Activated T-cell treated with anti-CD3 and anti-CD28 coated beads for 48 hours (primary cell): ENCODE measurements around the gene PDE12.
"Not testable (repeated sequence)": the region's sequence is repeated elsewhere in the genome, so short reads cannot be mapped to it uniquely, and the experiment has no call there.

Experiments used
- DNase-seq: peaks from one replicate; pipeline ENCODE4 v3.0.0-alpha.2; 2020; ENCODE audit warnings: low read depth

The PDE12 gene

GRCh38 chr3:57583544-57583943, 27.5 kb downstream of the PDE12 start:
- no peak for DNase-seq

DNA sequence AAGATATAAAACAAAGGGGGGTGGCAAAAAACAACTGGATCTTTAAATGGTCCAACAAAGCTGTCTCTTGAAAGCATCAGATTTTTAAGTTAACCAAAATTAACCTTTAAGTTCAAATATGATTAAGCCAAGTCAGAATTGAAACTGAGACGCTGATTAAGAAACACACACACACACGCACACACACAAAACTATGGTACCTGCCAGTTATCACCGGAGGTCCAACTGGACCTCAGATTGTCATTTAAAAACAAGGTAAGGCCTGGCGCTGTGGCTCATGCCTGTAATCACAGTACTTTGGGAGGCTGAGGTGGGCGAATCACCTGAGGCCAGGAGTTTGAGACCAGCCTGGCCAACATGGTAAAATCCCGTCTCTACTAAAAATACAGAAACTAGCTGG, 30.7 kb downstream of the PDE12 start:
- no peak for DNase-seq

GRCh38 chr3:57587905-57588304, 31.8 kb downstream of the PDE12 start:
- no peak for DNase-seq

- DNase-seq = no peak
These were observed 36.2 kb downstream of the PDE12 start for GRCh38 chr3:57592306-57592705.

DNA sequence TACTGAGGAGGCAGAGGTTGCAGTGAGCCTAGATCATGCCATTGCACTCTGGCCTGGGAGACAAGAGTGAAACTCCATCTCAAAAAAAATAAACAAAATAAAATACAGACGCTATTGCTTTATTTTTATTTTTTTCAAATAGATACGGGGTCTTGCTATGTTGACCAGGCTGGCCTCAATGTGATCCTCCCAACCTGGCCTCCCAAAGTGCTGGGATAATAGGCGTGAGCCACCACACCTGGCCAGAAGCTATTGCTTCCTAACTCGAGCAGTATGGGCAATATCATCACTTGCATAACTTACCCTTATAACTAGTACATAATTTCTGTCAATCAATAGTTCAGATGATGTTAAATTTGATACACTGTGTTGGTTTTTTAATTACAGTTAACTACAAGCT, 38.1 kb downstream of the PDE12 start:
- no peak for DNase-seq

- no peak for DNase-seq
These were observed 38.5 kb downstream of the PDE12 start for GRCh38 chr3:57594576-57594975.

- peak; percentile 49 for DNase-seq
These were observed 40.5 kb downstream of the PDE12 start for GRCh38 chr3:57596495-57597126.

- peak; percentile 100 for DNase-seq
These were observed 41.3 kb downstream of the PDE12 start, which contains the start of gene ARF4 for GRCh38 chr3:57597127-57597923. Gene ARF4, minus strand, starts transcription at chr3:57597344. Its CDS starts 204 bp downstream, at chr3:57597140.

DNA sequence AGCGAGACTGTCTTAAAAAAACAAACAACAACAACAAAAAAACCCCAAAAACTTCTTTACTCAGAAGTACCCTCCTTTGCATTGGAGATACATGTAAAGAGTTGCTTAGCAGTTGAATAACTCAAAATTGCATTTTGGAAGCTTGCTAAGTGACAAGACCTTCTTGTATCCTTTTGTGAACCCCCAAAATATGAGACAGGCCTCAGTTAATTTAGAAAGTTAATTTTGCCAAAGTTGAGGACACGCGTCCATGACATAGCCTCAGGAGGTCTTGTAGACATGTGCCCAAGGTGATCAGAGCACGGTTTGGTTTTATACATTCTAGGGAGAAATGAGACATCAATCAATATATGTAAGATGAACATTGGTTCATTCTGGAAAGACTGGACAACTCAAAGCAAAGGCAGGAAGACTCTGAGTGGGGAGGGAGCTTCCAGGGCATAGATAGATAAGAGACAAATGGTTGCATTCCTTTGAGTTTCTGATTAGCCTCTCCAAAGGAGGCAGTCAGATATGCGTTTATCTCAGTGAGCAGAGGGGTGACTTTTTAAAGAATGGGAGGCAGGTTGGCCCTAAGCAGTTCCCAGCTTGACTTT, 42.8 kb downstream of the PDE12 start:
- no peak for DNase-seq

GRCh38 chr3:57600195-57600594, 44.1 kb downstream of the PDE12 start:
- no peak for DNase-seq

- no peak for DNase-seq
These were observed 48.9 kb downstream of the PDE12 start for GRCh38 chr3:57604971-57605370.

GRCh38 chr3:57605683-57606082, 49.6 kb downstream of the PDE12 start:
- DNase-seq = no peak

- DNase-seq = not testable (repeated sequence)
These were observed 55.8 kb downstream of the PDE12 start for GRCh38 chr3:57611870-57612269.

GRCh38 chr3:57616233-57616632, 60.2 kb downstream of the PDE12 start:
- DNase-seq = no peak
